IMR-90 (cell line): ENCODE results near the gene METTL4. TPM values are rescaled to one million over a fixed set of nuclear protein-coding genes. Genes with fewer than 3 reads are reported as not detected.

ENCODE experiments used
- ATAC-seq: fragments of 200-7000 bp; cut with Tn5 transposase; 2 replicates; pipeline ENCODE4 v1.9.1; 2020; ENCODE audit warnings: low read depth, mild to moderate bottlenecking, moderate library complexity
- BruUV-seq: library from RNA; stranded (reverse); fragments of 400-500 nt; replicated peaks from 2 replicates; lab custom pipeline; 2021; lab: Mats Ljungman, UMichigan
- CTCF ChIA-PET: fragments of 300-600 bp; formaldehyde crosslinking; extraction: SDS; loops from one replicate; lab custom pipeline; 2021; ENCODE audit warnings: antibody characterized with exemption; lab: Yijun Ruan, JAX
- POLR2A ChIA-PET: fragments of 300-600 bp; sonication (Branson Sonifier 250); formaldehyde crosslinking; loops from one replicate; lab custom pipeline; 2022; ENCODE audit warnings: antibody characterized with exemption; ENCODE audit not compliant: unreplicated experiment; lab: Charles Lee
- DNase-seq: peaks from one replicate; pipeline ENCODE4 v3.0.0; 2013
- H2AFZ ChIP-seq: replicated peaks from 2 replicates; pipeline ENCODE3; 2013; ENCODE audit warnings: low read length, mild to moderate bottlenecking; ENCODE audit not compliant: poor library complexity
- H2AK5ac ChIP-seq: 2 replicates; pipeline ENCODE4 v1.6.1; 2013; ENCODE audit warnings: low read depth, low read length, inconsistent platforms
- H2AK9ac ChIP-seq: replicated peaks from 2 replicates; pipeline ENCODE3; 2013; ENCODE audit warnings: mild to moderate bottlenecking, low read depth, low read length, moderate library complexity; ENCODE audit not compliant: poor library complexity
- H2BK120ac ChIP-seq: 2 replicates; pipeline ENCODE4 v1.6.1; 2013; ENCODE audit warnings: low read depth, low read length, inconsistent platforms
- H2BK15ac ChIP-seq: 3 replicates; pipeline ENCODE4 v1.6.1; 2013; ENCODE audit warnings: low read depth, low read length, inconsistent platforms
- H2BK20ac ChIP-seq: 2 replicates; pipeline ENCODE4 v1.6.1; 2013; ENCODE audit warnings: low read depth, mild to moderate bottlenecking, inconsistent platforms, low read length, moderate library complexity
- H2BK5ac ChIP-seq: 2 replicates; pipeline ENCODE4 v1.6.1; 2013; ENCODE audit warnings: mild to moderate bottlenecking, low read depth, low read length, inconsistent platforms; ENCODE audit not compliant: poor library complexity, severe bottlenecking
- H3K14ac ChIP-seq: replicated peaks from 2 replicates; pipeline ENCODE4 v1.6.1; 2013; ENCODE audit warnings: low read depth, low read length, inconsistent platforms
- H3K18ac ChIP-seq: 2 replicates; pipeline ENCODE4 v1.6.1; 2013; ENCODE audit warnings: low read depth, low read length, control low read depth
- H3K23ac ChIP-seq: 2 replicates; pipeline ENCODE4 v1.6.1; 2013; ENCODE audit warnings: low read depth, low read length, inconsistent platforms
- H3K27ac ChIP-seq: 2 replicates; pipeline ENCODE4 v1.5.1; 2013; ENCODE audit warnings: mild to moderate bottlenecking, control low read depth, low read length; ENCODE audit not compliant: insufficient read depth
- H3K27me3 ChIP-seq: 2 replicates; pipeline ENCODE4 v1.6.1; 2013; ENCODE audit warnings: low read length; ENCODE audit not compliant: control insufficient read depth, insufficient read depth
- H3K36me3 ChIP-seq: 2 replicates; pipeline ENCODE4 v1.6.1; 2013; ENCODE audit warnings: low read length, mixed read lengths; ENCODE audit not compliant: control insufficient read depth, insufficient read depth
- H3K4ac ChIP-seq: 2 replicates; pipeline ENCODE4 v1.6.1; 2013; ENCODE audit warnings: low read depth, low read length, inconsistent platforms
- H3K4me1 ChIP-seq: 2 replicates; pipeline ENCODE4 v1.6.1; 2013; ENCODE audit warnings: low read length, mixed read lengths; ENCODE audit not compliant: control insufficient read depth, insufficient read depth
- H3K4me2 ChIP-seq: 2 replicates; pipeline ENCODE4 v1.6.1; 2013; ENCODE audit warnings: low read depth, mild to moderate bottlenecking, control low read depth, low read length, moderate library complexity
- H3K4me3 ChIP-seq: 2 replicates; pipeline ENCODE4 v1.5.1; 2013; ENCODE audit warnings: low read depth, mild to moderate bottlenecking, control low read depth, low read length, moderate library complexity; ENCODE audit not compliant: insufficient read depth
- H3K56ac ChIP-seq: 2 replicates; pipeline ENCODE4 v1.6.1; 2013; ENCODE audit warnings: low read length, inconsistent platforms; ENCODE audit not compliant: insufficient read depth; ENCODE audit errors: extremely low read depth
- H3K79me1 ChIP-seq, 2 experiments: 2 replicates each; pipeline ENCODE4 v1.6.1; 2013; ENCODE audit warnings: low read length in 2 of 2, inconsistent platforms in 1 of 2, low read depth in 1 of 2
- H3K9ac ChIP-seq: 2 replicates; pipeline ENCODE4 v1.6.1; 2013; ENCODE audit warnings: low read depth, low read length, control low read depth
- H3K9me1 ChIP-seq: 2 replicates; pipeline ENCODE4 v1.6.1; 2013; ENCODE audit warnings: low read length, inconsistent platforms; ENCODE audit not compliant: insufficient read depth
- H3K9me3 ChIP-seq: 2 replicates; pipeline ENCODE4 v1.6.1; 2013; ENCODE audit warnings: low read length; ENCODE audit not compliant: control insufficient read depth, insufficient read depth
- H4K20me1 ChIP-seq: 2 replicates; pipeline ENCODE4 v1.6.1; 2013; ENCODE audit warnings: low read length, inconsistent platforms; ENCODE audit not compliant: insufficient read depth
- H4K5ac ChIP-seq: 2 replicates; pipeline ENCODE4 v1.6.1; 2013; ENCODE audit warnings: mild to moderate bottlenecking, low read depth, low read length, control low read depth
- H4K8ac ChIP-seq, 2 experiments: 2 replicates each; pipeline ENCODE4 v1.6.1; 2013; ENCODE audit warnings: low read depth in 2 of 2, low read length in 2 of 2, control low read depth in 1 of 2, inconsistent platforms in 1 of 2
- H4K91ac ChIP-seq: 2 replicates; pipeline ENCODE4 v1.6.1; 2013; ENCODE audit warnings: low read depth, low read length, inconsistent platforms; ENCODE audit not compliant: insufficient read depth
- BHLHE40 ChIP-seq: fragments of 150-350 bp; IDR thresholded peaks from 2 replicates; pipeline ENCODE4 v1.6.1; 2016; ENCODE audit warnings: mild to moderate bottlenecking, low read depth, low read length
- CEBPB ChIP-seq: IDR thresholded peaks from 2 replicates; pipeline ENCODE4 v1.6.1; 2012; ENCODE audit warnings: low read depth, low read length, improper control_type of control experiment
- CHD1 ChIP-seq: IDR thresholded peaks from 2 replicates; pipeline ENCODE4 v1.6.1; 2012; ENCODE audit warnings: low read depth, low read length, improper control_type of control experiment
- CTCF ChIP-seq: conservative IDR thresholded peaks from 2 replicates; pipeline ENCODE4 v1.5.1; 2012; ENCODE audit warnings: mild to moderate bottlenecking, low read depth, low read length, improper control_type of control experiment
- ELK1 ChIP-seq: fragments of 150-350 bp; IDR thresholded peaks from 2 replicates; pipeline ENCODE4 v1.6.1; 2016; ENCODE audit warnings: low read depth, mild to moderate bottlenecking, low read length, moderate library complexity, borderline replicate concordance
- FOS ChIP-seq: fragments of 150-350 bp; IDR thresholded peaks from 2 replicates; pipeline ENCODE4 v1.6.1; 2016; ENCODE audit warnings: low read depth, low read length
- MAFK ChIP-seq: IDR thresholded peaks from 2 replicates; pipeline ENCODE4 v1.6.1; 2012; ENCODE audit warnings: low read depth, low read length, improper control_type of control experiment
- MAZ ChIP-seq: IDR thresholded peaks from 2 replicates; pipeline ENCODE4 v1.6.1; 2012; ENCODE audit warnings: low read depth, mild to moderate bottlenecking, low read length, improper control_type of control experiment, moderate library complexity, borderline replicate concordance
- MXI1 ChIP-seq: IDR thresholded peaks from 2 replicates; pipeline ENCODE4 v1.6.1; 2012; ENCODE audit warnings: low read depth, mild to moderate bottlenecking, low read length, moderate library complexity, borderline replicate concordance
- NFE2L2 ChIP-seq: fragments of 150-350 bp; IDR thresholded peaks from 2 replicates; pipeline ENCODE4 v1.6.1; 2016; ENCODE audit warnings: low read depth, mild to moderate bottlenecking, low read length
- RAD21 ChIP-seq: IDR thresholded peaks from 2 replicates; pipeline ENCODE4 v1.6.1; 2012; ENCODE audit warnings: low read length, improper control_type of control experiment
- RCOR1 ChIP-seq: IDR thresholded peaks from 2 replicates; pipeline ENCODE4 v1.6.1; 2012; ENCODE audit warnings: mild to moderate bottlenecking, low read length, improper control_type of control experiment; ENCODE audit not compliant: insufficient replicate concordance
- RFX5 ChIP-seq: IDR thresholded peaks from 2 replicates; pipeline ENCODE4 v1.8.0; 2012; ENCODE audit warnings: low read depth, mild to moderate bottlenecking, low read length, moderate library complexity
- USF2 ChIP-seq: fragments of 150-350 bp; IDR thresholded peaks from 2 replicates; pipeline ENCODE4 v1.6.1; 2017; ENCODE audit warnings: mild to moderate bottlenecking, antibody characterized with exemption, low read length, low read depth
- WGBS, 2 experiments: methylation state at CpG; one replicate each; pipeline versions ENCODE4 v1.1.5 to v1.1.7; 2013; ENCODE audit warnings: missing lambda C conversion rate in 2 of 2; ENCODE audit not compliant: insufficient read length in 1 of 2; ENCODE audit errors: extremely low coverage in 2 of 2; 5-methylcytosine and 5-hydroxymethylcytosine counted together
- dilution Hi-C: fragments of 300-500 bp; cut with HindIII; formaldehyde crosslinking; loops from one replicate; pipeline ENCODE4 v1.14.3; 2018; ENCODE audit warnings: low sequenced_read_pairs; ENCODE audit not compliant: unreplicated experiment
- in situ Hi-C: fragments of 300-500 bp; cut with MboI; formaldehyde crosslinking; loops from 3 replicates; pipeline ENCODE4 v1.14.3; 2019; ENCODE audit warnings: low sequenced_read_pairs, inconsistent platforms, mixed read lengths
- intact Hi-C: fragments of 100-400 bp; cut with micrococcal nuclease; formaldehyde crosslinking; loops from 2 replicates; pipeline ENCODE4 v1.10.0; 2022
- polyA plus RNA-seq, 3 experiments: library from polyadenylated mRNA; depleted of rRNA; stranded (reverse); fragments of >200 nt; gene quantifications; 2 replicates each; pipeline ENCODE4 v1.2.3, GENCODE V29; 2012; ENCODE audit warnings: low replicate concordance in 1 of 3
- total RNA-seq: library from RNA; depleted of rRNA; stranded (reverse); fragments of >200 nt; gene quantifications from 2 replicates; pipeline ENCODE4 v1.2.3, GENCODE V29; 2012

METTL4 gene
- total and polyA plus RNA-seq, 2 of the 4 experiments (the other 2 are of a cell fraction) = 4.9 to 5.4 TPM

- no peak for TF ChIP-seq CEBPB
Observed at GRCh38 chr18:2547477-2548087, 23.7 kb downstream of the METTL4 start (continued).

GRCh38 chr18:2545155-2545554 is 26.1 kb downstream of the METTL4 start:
- H3K23ac ChIP-seq = no peak overlapping the region
- no peak overlapping the region for H3K4me2 ChIP-seq
- no peak overlapping the region for H3K9ac ChIP-seq
- H3K27me3 ChIP-seq = no peaks in the 10 kb centered on the region
- H4K5ac ChIP-seq = no peak overlapping the region
- H3K56ac ChIP-seq = no peak overlapping the region
- no peak overlapping the region for H2BK20ac ChIP-seq
- ChIA-PET POLR2A (no interaction called here), CTCF (no interaction called here)
- no peak overlapping the region for H3K14ac ChIP-seq
- WGBS, 2 experiments = no CpG with 5 or more reads among the region's 2 CpGs
- H3K4me1 ChIP-seq = no peaks in the 10 kb centered on the region
- no peak overlapping the region for H3K4me3 ChIP-seq
- H3K79me1 ChIP-seq = no peaks in the 10 kb centered on the region
- no peak overlapping the region for H3K18ac ChIP-seq
- no peak overlapping the region for H2AK9ac ChIP-seq
- H4K91ac ChIP-seq = no peak overlapping the region
- H3K4ac ChIP-seq = no peak overlapping the region
- no peak overlapping the region for H2BK5ac ChIP-seq
- no peaks in the 10 kb centered on the region for H3K36me3 ChIP-seq
- no peak overlapping the region for H2BK15ac ChIP-seq
- H2AFZ ChIP-seq = no peak overlapping the region
- DNase-seq (no peak), ATAC-seq (no peak)
- H2AK5ac ChIP-seq = no peak overlapping the region
- no peak overlapping the region for H4K8ac ChIP-seq
- intact Hi-C loops = loop anchor here (10.0 kb wide), 1 partner anchor 1580 kb away; no protein-coding TSS in a partner anchor
- in situ Hi-C loops = loop anchor here (25.0 kb wide), 1 partner anchor 958 kb away; no protein-coding TSS in a partner anchor
- no peak overlapping the region for H2BK120ac ChIP-seq
- no peak overlapping the region for H3K27ac ChIP-seq
- BruUV-seq = no TSS peak
- H3K9me3 ChIP-seq = no peaks in the 10 kb centered on the region
- no peaks in the 10 kb centered on the region for H4K20me1 ChIP-seq
- dilution Hi-C loops = no loop called here
- H3K9me1 ChIP-seq = no peaks in the 10 kb centered on the region
- TF ChIP-seq CEBPB (no peak), CHD1 (no peak), MXI1 (no peak), BHLHE40 (no peak), MAZ (no peak), USF2 (no peak), RAD21 (no peak), NFE2L2 (no peak), FOS (no peak), RFX5 (no peak), CTCF (no peak), RCOR1 (no peak), MAFK (no peak), ELK1 (no peak)
